HG03342 (cell line): ENCODE measurements around the gene SHANK3.
"Not testable (repeated sequence)": the region's sequence is repeated elsewhere in the genome, so short reads cannot be mapped to it uniquely, and the experiment has no call there.

ENCODE experiments used
- ATAC-seq: cut with Tn5 transposase; IDR thresholded peaks from one replicate; pipeline ENCODE4 v1.9.1; 2021; ENCODE audit warnings: mild to moderate bottlenecking, moderate library complexity; ENCODE audit not compliant: unreplicated experiment

The SHANK3 gene

DNA sequence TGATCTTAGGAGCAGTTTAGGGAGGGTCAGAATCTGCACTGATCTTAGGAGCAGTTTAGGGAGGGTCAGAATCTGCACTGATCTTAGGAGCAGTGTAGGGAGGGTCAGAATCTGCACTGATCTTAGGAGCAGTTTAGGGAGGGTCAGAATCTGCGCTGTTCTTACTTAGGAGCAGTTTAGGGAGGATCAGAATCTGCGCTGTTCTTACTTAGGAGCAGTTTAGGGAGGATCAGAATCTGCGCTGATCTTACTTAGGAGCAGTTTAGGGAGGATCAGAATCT lies 28.9 kb upstream of the SHANK3 start:
- not testable (repeated sequence) for ATAC-seq

DNA sequence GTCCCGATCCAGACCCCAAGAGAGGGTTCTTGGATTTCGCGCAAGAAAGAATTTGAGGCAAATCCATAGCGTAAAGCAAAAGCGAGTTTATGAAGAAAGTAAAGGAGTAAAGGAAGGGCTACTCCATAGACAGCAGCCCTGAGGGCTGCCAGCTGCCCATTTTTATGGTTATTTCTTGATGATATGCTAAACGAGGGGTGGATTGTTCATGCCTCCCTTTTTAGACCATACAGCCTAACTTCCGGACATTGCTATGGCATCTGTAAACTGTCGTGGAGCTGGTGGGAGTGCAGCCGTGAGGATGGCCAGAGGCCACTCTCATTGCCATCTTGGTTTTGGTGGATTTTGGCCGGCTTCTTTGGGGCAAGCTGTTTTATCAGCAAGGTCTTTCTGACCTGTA lies 19.4 kb upstream of the SHANK3 start:
- ATAC-seq: no peak

GRCh38 chr22:50654664-50655063 lies 18.0 kb upstream of the SHANK3 start:
- ATAC-seq: not testable (repeated sequence)

GRCh38 chr22:50656122-50657070 lies 16.2 kb upstream of the SHANK3 start:
- ATAC-seq: no peak

GRCh38 chr22:50657925-50658324 lies 14.7 kb upstream of the SHANK3 start:
- ATAC-seq: no peak

DNA sequence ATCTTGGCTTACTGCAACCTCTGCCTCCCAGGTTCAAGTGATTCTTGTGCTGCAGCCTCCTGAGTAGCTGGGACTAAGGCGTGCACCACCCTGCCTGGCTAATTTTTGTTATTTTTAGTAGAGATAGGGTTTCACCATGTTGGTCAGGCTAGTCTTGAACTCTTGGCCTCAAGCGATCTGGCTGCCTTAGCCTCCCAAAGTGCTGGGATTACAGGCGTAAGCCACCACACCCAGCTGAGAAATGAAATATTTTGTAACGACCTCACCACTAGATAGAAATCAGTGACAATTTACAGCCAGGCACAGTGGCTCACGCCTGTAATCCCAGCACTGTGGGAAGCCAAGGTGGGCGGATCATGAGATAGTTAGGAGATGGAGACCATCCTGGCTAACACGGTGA lies 12.9 kb upstream of the SHANK3 start:
- ATAC-seq: not testable (repeated sequence)

GRCh38 chr22:50660306-50660705 lies 12.3 kb upstream of the SHANK3 start:
- ATAC-seq: no peak

DNA sequence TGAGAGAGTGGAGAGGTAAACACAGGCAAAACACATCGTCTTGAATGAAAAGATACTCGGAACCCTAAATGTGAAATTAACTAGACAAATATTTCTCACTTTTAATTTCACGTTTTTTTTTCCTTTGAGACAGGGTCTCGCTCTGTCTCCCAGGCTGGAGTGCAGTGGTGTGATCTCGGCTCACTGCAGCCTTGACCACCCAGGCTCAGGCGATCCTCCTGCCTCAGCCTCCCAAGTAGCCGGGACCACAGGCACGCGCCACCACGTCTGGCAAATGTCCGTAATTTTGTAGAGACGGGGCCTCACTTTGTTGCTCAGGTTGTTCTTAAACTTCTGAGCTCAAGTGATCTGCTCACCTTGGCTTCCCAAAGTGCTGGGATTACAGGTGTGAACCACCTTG lies 7.4 kb upstream of the SHANK3 start:
- no peak for ATAC-seq

DNA sequence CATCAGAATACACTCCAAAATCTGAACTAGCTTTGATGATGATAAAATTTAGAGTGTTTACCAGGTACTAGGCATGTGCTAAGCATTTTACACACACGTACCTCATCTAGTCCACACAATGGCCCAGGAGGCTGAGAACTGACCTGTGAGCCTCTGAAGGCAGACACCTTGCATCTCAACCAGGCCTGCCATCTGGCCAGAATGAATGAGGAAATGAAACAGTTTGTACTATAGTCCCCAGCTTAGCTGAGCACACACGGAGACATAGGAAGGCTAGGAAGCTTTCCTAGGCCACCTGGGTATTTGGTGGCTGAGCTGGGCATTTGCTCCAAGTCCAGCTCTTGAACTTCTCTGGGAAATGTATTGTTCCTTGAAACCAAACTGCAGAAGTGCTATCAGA lies 6.9 kb upstream of the SHANK3 start:
- ATAC-seq: no peak

GRCh38 chr22:50670513-50670912 lies 2.1 kb upstream of the SHANK3 start:
- no peak for ATAC-seq

DNA sequence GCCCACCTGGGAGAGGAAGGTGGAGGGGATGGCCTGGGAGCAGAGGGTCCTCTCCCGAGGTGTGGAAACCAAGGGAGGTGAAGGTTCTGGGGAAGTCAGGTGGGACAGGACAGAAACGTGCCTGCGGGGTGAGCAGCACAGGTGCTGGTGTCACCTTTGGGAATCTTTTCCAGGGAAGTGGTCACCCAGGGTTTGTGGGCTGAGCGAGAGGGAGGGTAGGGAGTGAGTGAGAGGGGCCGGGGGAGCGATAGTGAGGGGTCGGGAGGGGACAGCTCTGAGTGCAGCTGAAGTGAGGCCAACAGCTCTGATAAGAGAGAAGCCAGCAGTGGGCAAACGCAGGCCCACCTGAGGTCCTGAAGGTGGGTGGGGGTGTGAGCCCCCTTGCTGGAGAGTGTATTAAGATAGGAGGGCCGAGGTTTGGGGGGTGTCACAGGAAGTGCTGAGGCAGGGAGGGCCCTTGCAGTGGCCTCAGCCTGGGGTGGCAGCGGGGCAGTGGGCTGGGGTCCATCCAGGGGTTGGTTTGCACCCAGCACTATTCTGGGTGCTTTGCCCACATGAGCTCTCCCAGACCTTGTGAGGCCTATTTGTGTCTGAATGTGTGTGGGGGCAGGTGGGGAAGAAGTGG lies 1.6 kb upstream of the SHANK3 start:
- ATAC-seq: no peak

GRCh38 chr22:50671641-50672040 lies 982 bp upstream of the SHANK3 start:
- ATAC-seq: no peak

- ATAC-seq: no peak
Measured at GRCh38 chr22:50672041-50672440, 582 bp upstream of the SHANK3 start.

GRCh38 chr22:50673231-50674129 lies 857 bp downstream of the SHANK3 start:
- ATAC-seq: no peak

- ATAC-seq: no peak
Measured at GRCh38 chr22:50674130-50674500, 1.5 kb downstream of the SHANK3 start.

GRCh38 chr22:50674606-50675552 lies 2.3 kb downstream of the SHANK3 start:
- no peak for ATAC-seq

- ATAC-seq: no peak
Measured at GRCh38 chr22:50675553-50676179, 3.0 kb downstream of the SHANK3 start.

DNA sequence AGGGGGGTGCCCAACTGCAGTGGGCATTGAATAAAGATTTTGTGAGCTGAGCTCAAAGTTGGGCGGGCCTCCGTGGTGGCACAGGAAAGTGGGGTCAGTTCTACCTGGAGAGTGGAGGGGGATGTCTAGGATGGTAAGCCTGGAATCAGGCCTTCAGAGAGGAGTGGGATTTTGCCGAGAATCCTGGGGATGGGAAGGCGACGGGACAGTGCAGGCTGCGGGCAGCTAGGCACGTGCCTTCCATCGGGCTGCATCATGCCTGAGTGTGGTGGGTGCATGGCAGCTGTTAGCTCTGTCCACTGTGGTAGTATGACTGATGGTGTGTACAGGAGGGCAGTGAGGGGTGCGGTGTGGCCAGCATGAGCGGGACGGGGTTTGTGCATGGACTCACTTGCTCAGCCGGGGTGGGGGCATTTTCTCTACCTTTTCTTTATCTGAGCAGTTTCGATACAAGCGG lies 3.6 kb downstream of the SHANK3 start:
- ATAC-seq: no peak

DNA sequence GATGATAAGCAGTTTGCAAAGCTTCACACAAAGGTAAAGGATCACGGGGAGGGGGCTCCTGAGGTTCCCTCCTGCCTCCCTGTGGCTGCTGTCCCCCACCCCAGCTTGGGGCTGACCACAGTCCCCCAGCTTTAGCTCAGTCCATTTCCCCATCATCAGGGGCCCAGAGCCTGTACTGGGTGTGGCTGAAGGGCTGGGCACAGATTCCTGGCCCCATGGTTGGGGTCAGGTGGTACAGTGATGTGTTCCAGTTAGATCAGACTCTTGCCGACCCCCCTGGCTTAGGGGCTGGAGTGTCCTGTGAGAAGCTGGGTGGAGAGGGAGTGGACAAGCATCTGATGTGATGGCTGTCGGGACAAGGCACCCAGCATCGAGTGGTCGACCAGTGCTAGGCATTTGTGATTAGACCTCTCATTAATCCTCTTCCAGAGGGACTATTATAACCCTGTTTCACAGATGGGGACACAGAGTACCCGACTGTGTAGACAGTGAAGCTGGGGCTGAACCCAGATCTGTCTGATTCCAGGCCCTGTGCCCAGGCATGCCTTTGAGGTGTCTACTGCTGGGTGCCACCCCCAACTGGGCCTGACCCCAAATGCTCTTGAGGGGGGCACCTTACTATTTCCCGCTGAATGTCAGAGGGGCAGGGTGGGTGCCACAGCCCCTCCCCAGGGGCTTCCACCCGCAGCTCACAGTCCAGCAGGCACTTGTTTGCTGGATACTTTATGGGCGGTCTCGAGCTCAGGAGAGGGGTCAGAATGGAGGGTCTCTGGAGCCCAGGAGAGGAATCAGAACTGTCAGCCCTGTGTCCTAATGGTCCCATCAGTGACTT lies 4.3 kb downstream of the SHANK3 start:
- no peak for ATAC-seq
